CD4-positive, alpha-beta memory T cell (primary cell): ENCODE data around the gene HSPA14. TPM values are rescaled to one million over a fixed set of nuclear protein-coding genes. Genes with fewer than 3 reads are reported as not detected.
A peak's percentile ranks its signal among the peaks of the same experiment; 100 is the strongest.

ENCODE experiments used
- CTCF ChIA-PET: fragments of 350-600 bp; sonication (Branson Sonifier 250); formaldehyde crosslinking; loops from one replicate; lab custom pipeline; 2021; ENCODE audit warnings: inconsistent platforms; ENCODE audit not compliant: partially characterized antibody; lab: Charles Lee
- POLR2A ChIA-PET: fragments of 350-600 bp; sonication (Branson Sonifier 250); formaldehyde crosslinking; loops from one replicate; lab custom pipeline; 2021; ENCODE audit not compliant: partially characterized antibody; lab: Charles Lee
- DNase-seq, 5 donors: peaks; one replicate each; pipeline versions ENCODE4 v3.0.0 to v3.0.0-alpha.2; 2020 to 2022; ENCODE audit warnings: mixed read lengths in 1 of 5
- H3K27ac ChIP-seq: one replicate; pipeline ENCODE4 v1.7.0; 2013; ENCODE audit warnings: low read depth, low read length
- H3K27me3 ChIP-seq: 2 replicates; pipeline ENCODE4 v1.7.0; 2013; ENCODE audit warnings: mild to moderate bottlenecking, low read length, moderate library complexity; ENCODE audit not compliant: insufficient read depth
- H3K36me3 ChIP-seq: 2 replicates; pipeline ENCODE4 v1.7.0; 2013; ENCODE audit warnings: mild to moderate bottlenecking, low read length, moderate library complexity; ENCODE audit not compliant: insufficient read depth
- H3K4me1 ChIP-seq: 2 replicates; pipeline ENCODE4 v1.7.0; 2013; ENCODE audit warnings: mild to moderate bottlenecking, low read length, moderate library complexity; ENCODE audit not compliant: insufficient read depth
- H3K4me3 ChIP-seq, 2 donors: one replicate each; pipeline ENCODE4 v1.7.0; 2013; ENCODE audit warnings: low read length in 2 of 2, mild to moderate bottlenecking in 1 of 2
- H3K9me3 ChIP-seq, 2 donors: one replicate each; pipeline ENCODE4 v1.7.0; 2013; ENCODE audit warnings: low read length in 2 of 2, control low read depth in 1 of 2; ENCODE audit not compliant: control insufficient read depth in 1 of 2
- H3K27ac Mint-ChIP-seq, 7 donors: one replicate each; pipeline ENCODE4 v1.8.0; 2020 to 2021; ENCODE audit warnings: mixed read lengths in 7 of 7, mild to moderate bottlenecking in 6 of 7, inconsistent platforms in 3 of 7, moderate library complexity in 3 of 7
- H3K27me3 Mint-ChIP-seq, 2 donors: one replicate each; pipeline ENCODE4 v1.8.0; 2020 to 2021; ENCODE audit warnings: mixed read lengths in 2 of 2
- H3K36me3 Mint-ChIP-seq, 2 donors: one replicate each; pipeline ENCODE4 v1.8.0; 2020 to 2021; ENCODE audit warnings: mixed read lengths in 2 of 2, inconsistent platforms in 1 of 2, mild to moderate bottlenecking in 1 of 2
- H3K4me1 Mint-ChIP-seq, 4 donors: one replicate each; pipeline ENCODE4 v1.8.0; 2020 to 2021; ENCODE audit warnings: mixed read lengths in 4 of 4, mild to moderate bottlenecking in 1 of 4
- H3K4me3 Mint-ChIP-seq, 8 donors: one replicate each; pipeline ENCODE4 v1.8.0; 2020 to 2021; ENCODE audit warnings: mixed read lengths in 8 of 8, mild to moderate bottlenecking in 7 of 8, moderate library complexity in 6 of 8, inconsistent platforms in 3 of 8
- H3K9me3 Mint-ChIP-seq, 8 donors: one replicate each; pipeline ENCODE4 v1.8.0; 2020 to 2021; ENCODE audit warnings: mixed read lengths in 8 of 8, mild to moderate bottlenecking in 5 of 8, inconsistent platforms in 3 of 8, moderate library complexity in 1 of 8
- intact Hi-C: fragments of 100-400 bp; cut with micrococcal nuclease; formaldehyde crosslinking; loops from one replicate; pipeline ENCODE4 v1.15.1; 2023
- polyA plus RNA-seq, 2 donors: library from polyadenylated mRNA; unstranded; fragments of 300-500 nt; fragmentation: Illumina TruSeq; gene quantifications; one replicate each; pipeline ENCODE4 v1.2.3, GENCODE V29; 2021
- total RNA-seq, 2 experiments: library from RNA; stranded (reverse); gene quantifications; one replicate each; pipeline ENCODE4 v1.2.3, GENCODE V29; 2021

HSPA14 gene
- total and polyA plus RNA-seq, 4 experiments from 2014 or later, result 16.0 to 18.7 (median 17.5) TPM

DNA sequence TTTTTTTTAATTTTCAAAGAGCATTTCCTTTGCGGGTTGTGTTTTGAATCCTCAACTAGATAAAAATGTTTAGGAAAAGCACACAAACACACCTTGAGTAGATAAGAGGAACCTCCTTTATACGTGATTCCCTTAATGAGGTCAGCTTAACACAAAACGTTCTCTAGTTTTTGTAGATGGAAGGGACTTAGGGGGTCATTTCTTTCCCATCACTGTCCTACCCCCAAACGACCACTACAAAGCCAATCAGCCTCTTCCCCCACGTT lies 41.8 kb downstream of the HSPA14 start:
- peaks cover 16 to 48% (median 25%) of the 10 kb centered on the region in 4 donors for H3K4me1 Mint-ChIP-seq
- H3K4me3 ChIP-seq, result peak overlapping the region; percentile 40 to 88
- no peaks in the 10 kb centered on the region for H3K9me3 ChIP-seq
- ChIA-PET CTCF (interaction anchor here (1.2 to 1.6 kb wide), 2 partner anchors 9 to 26 kb away, joined by 3 read pairs; no protein-coding TSS in a partner anchor), POLR2A (interaction anchor here (1.0 to 3.6 kb wide), 6 partner anchors 14 to 1577 kb away, joined by 3 to 56 read pairs (median 6); partner anchors contain the start of genes CDNF, DCLRE1C, HSPA14 and MSANTD7)
- no peaks in the 10 kb centered on the region for H3K9me3 Mint-ChIP-seq
- peak overlapping the region in 6 of 7 donors; percentile 76 to 94 (median 90) for H3K27ac Mint-ChIP-seq
- H3K4me3 Mint-ChIP-seq, result peak overlapping the region; percentile 89 to 96 (median 92)
- peak in 1 of 5 donors; percentile 6 for DNase-seq
- no peaks in the 10 kb centered on the region for H3K27me3 ChIP-seq
- no peaks in the 10 kb centered on the region for H3K36me3 ChIP-seq
- H3K36me3 Mint-ChIP-seq, result peaks cover 0 to 8% of the 10 kb centered on the region in 2 donors
- intact Hi-C loops, result loop anchor here (2.0 to 5.0 kb wide), 4 partner anchors 25 to 278 kb away; partner anchors contain the start of genes DCLRE1C and RPP38
- peak overlapping the region; percentile 84 for H3K27ac ChIP-seq
- H3K4me1 ChIP-seq, result peaks cover 27% of the 10 kb centered on the region
- no peaks in the 10 kb centered on the region for H3K27me3 Mint-ChIP-seq

DNA sequence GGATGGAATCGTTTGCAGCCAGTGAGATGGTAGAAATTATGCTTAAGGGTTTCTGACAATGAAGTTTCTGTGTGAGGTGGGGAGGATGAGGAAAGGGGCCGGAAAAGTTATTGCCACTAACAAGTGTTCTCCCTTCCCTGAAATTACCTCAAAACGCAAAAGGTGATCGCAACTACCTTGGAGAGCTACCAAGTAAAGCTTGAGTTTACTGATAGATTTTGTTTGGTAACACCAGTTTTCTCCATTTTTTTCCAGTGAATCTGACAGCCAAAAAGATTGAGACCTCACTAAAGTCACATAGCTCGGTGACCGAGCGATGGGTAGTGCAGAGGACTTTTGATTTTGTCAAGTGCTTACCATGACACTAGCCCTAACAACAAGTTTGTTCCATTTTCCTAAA lies 42.1 kb downstream of the HSPA14 start:
- no peak overlapping the region for H3K27ac ChIP-seq
- Mint-ChIP-seq H3K4me3 (peak overlapping the region; percentile 89 to 96 (median 92)), H3K27ac (peak overlapping the region in 5 of 7 donors; percentile 76 to 93 (median 90)), H3K36me3 (peaks cover 0 to 8% of the 10 kb centered on the region in 2 donors), H3K9me3 (no peaks in the 10 kb centered on the region), H3K27me3 (no peaks in the 10 kb centered on the region), H3K4me1 (peaks cover 16 to 48% (median 25%) of the 10 kb centered on the region in 4 donors)
- no peaks in the 10 kb centered on the region for H3K9me3 ChIP-seq
- no peaks in the 10 kb centered on the region for H3K36me3 ChIP-seq
- H3K4me1 ChIP-seq, result peaks cover 27% of the 10 kb centered on the region
- POLR2A ChIA-PET, result interaction anchor here (1.0 to 3.6 kb wide), 3 partner anchors 14 to 297 kb away, joined by 3 to 56 read pairs (median 3); partner anchors contain the start of genes CDNF, HSPA14 and MSANTD7
- intact Hi-C loops, result no loop called here
- CTCF ChIA-PET, result interaction anchor here (1.1 to 1.6 kb wide), 2 partner anchors 23 to 25 kb away, joined by 3 read pairs; no protein-coding TSS in a partner anchor
- H3K4me3 ChIP-seq, result peak overlapping the region in 1 of 2 donors; percentile 88
- H3K27me3 ChIP-seq, result no peaks in the 10 kb centered on the region
- DNase-seq, result no peak

DNA sequence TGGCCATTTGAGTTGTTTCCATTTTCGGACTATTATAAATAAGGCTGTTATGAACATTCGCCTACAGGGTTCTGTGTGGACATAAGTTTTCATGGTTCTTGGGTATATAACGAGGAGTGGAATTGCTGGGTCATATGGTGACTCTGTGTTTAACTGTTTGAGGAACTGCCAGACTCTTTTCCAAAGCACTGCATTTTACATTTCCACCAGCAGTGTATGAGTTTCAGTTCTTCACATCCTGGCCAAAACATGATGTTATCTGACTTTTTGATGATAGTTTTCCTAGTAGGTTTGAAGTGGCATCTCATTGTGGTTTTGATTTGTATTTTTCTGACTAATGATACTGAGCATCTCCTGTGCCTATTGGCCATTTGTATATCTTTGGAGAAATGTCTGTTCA lies 46.0 kb downstream of the HSPA14 start:
- intact Hi-C loops, result no loop called here
- peaks cover 0 to 2% of the 10 kb centered on the region in 2 donors for H3K36me3 Mint-ChIP-seq
- Histone ChIP-seq H3K4me1 (peaks cover 18% of the 10 kb centered on the region), H3K36me3 (no peaks in the 10 kb centered on the region), H3K9me3 (no peaks in the 10 kb centered on the region), H3K4me3 (no peak overlapping the region), H3K27ac (no peak overlapping the region), H3K27me3 (no peaks in the 10 kb centered on the region)
- H3K9me3 Mint-ChIP-seq, result no peaks in the 10 kb centered on the region
- ChIA-PET CTCF (no interaction called here), POLR2A (no interaction called here)
- H3K4me1 Mint-ChIP-seq, result peaks cover 9 to 25% (median 15%) of the 10 kb centered on the region in 4 donors
- H3K27ac Mint-ChIP-seq, result no peak overlapping the region
- H3K27me3 Mint-ChIP-seq, result no peaks in the 10 kb centered on the region
- no peak overlapping the region for H3K4me3 Mint-ChIP-seq
- DNase-seq, result no peak

DNA sequence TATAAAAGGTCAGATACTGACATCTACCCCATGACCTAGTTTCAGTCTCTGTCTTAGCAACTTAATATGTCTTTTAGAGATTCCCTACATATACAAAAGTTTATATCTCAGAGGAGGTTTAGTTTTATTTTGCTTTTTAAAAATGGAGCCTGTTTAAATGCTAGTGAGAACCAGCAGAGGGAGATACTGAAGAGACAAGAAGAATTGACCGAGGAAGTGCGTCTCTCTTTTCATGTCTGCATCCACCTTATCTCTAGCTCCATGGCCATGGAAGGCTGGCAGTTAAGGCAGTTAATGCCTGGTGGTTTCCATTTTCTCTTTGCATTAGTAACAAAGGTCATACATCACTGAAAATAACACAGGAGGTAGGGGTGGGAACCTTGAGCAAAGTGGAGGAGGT lies 51.2 kb downstream of the HSPA14 start:
- peak overlapping the region in 3 of 7 donors; percentile 2 to 49 (median 48) for H3K27ac Mint-ChIP-seq

DNA sequence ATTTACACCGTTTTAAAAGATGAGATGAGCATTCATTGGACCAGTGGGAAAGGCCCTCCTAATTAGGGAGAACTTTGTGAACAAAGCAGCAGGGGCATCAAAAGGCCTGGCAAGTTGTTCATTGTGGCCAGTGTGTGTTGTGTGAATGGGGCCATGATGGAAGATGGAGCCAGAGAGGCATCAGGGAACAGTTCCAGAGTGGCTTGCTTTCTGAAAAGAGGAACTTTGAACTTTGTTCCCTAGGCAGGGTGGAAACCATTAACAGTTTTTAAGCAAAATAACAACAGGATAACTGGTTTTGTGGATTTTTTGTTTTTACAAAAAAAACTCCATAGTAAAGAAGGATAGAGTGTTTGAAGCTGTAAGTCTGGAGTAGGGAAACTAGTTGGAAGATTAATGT lies 53.0 kb downstream of the HSPA14 start:
- Histone ChIP-seq H3K27me3 (no peaks in the 10 kb centered on the region), H3K36me3 (no peaks in the 10 kb centered on the region), H3K27ac (no peak overlapping the region), H3K4me3 (no peak overlapping the region), H3K4me1 (no peaks in the 10 kb centered on the region), H3K9me3 (no peaks in the 10 kb centered on the region)
- no peaks in the 10 kb centered on the region for H3K36me3 Mint-ChIP-seq
- H3K27ac Mint-ChIP-seq, result peak overlapping the region in 1 of 7 donors; percentile 17
- DNase-seq, result no peak
- H3K4me3 Mint-ChIP-seq, result no peak overlapping the region
- H3K27me3 Mint-ChIP-seq, result no peaks in the 10 kb centered on the region
- ChIA-PET CTCF (interaction anchor here (0.9 kb wide), 1 partner anchor 392 kb away, joined by 3 read pairs; no protein-coding TSS in a partner anchor), POLR2A (interaction anchor here (0.6 kb wide), 1 partner anchor 13 kb away, joined by 3 read pairs; the partner anchor contains the start of gene SUV39H2)
- H3K4me1 Mint-ChIP-seq, result peaks cover 3 to 6% (median 6%) of the 10 kb centered on the region in 4 donors
- H3K9me3 Mint-ChIP-seq, result no peaks in the 10 kb centered on the region
- intact Hi-C loops, result no loop called here

More for the DNA sequence above, 51.2 kb downstream of the HSPA14 start:
- POLR2A ChIA-PET, result interaction anchor here (1.0 to 1.4 kb wide), 2 partner anchors 11 to 64 kb away, joined by 3 read pairs; partner anchors contain the start of gene SUV39H2
- H3K9me3 Mint-ChIP-seq, result no peaks in the 10 kb centered on the region
- Histone ChIP-seq H3K27ac (no peak overlapping the region), H3K9me3 (no peaks in the 10 kb centered on the region), H3K4me3 (no peak overlapping the region), H3K36me3 (no peaks in the 10 kb centered on the region), H3K27me3 (no peaks in the 10 kb centered on the region), H3K4me1 (peaks cover 3% of the 10 kb centered on the region)
- H3K4me3 Mint-ChIP-seq, result no peak overlapping the region
- no peaks in the 10 kb centered on the region for H3K27me3 Mint-ChIP-seq
- intact Hi-C loops, result no loop called here
- H3K36me3 Mint-ChIP-seq, result no peaks in the 10 kb centered on the region
- peaks cover 3 to 6% (median 6%) of the 10 kb centered on the region in 4 donors for H3K4me1 Mint-ChIP-seq
- DNase-seq, result peak in 2 of 5 donors; percentile 6 to 11
- CTCF ChIA-PET, result interaction anchor here (0.7 to 2.4 kb wide), 10 partner anchors 10 to 692 kb away, joined by 3 to 14 read pairs (median 4); partner anchors contain the start of genes CDNF, HSPA14, MSANTD7 and SUV39H2

DNA sequence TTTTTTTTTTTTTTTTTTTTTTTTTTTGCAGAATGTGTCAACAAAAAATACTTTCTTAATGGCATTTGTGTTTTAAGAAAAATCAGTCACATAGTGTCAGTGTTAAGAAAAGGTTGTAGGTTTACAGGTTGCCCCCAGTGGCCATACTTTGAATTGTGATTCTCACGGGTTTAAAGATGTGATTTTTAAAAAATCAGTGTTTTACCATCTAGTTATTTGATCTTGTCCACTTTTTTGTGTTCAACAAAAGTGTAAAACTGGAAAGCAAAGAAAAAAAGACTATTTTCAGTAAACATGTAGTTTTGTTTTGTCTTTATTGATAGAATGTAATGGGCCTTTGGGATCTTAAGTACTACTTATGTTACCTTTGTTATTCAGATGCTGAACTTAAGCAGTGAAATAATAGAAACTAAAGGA lies 66.2 kb downstream of the HSPA14 start:
- H3K9me3 Mint-ChIP-seq, result peaks cover 0 to 3% (median 0%) of the 10 kb centered on the region in 8 donors

DNA sequence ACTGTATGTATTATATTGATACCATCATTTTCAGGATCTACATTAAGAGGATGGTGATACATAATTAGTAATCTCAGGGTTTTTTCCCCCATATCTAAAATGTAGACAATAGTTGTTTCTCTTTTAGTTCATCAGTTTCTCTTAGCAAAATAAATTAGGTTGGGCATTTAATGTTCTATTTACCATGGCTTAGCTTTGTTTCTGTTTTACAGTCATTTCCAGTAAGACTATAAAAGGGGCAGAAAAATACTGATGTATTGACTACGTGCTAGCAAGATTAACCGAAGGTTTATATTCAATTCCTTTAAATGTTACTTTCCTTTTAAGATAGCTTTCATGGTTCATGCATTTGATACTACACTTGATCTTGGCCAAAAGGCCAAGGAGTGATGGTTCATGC lies 66.8 kb downstream of the HSPA14 start:
- Mint-ChIP-seq H3K27me3 (no peaks in the 10 kb centered on the region), H3K4me1 (peaks cover 6 to 29% (median 9%) of the 10 kb centered on the region in 4 donors), H3K9me3 (peaks cover 0 to 3% (median 0%) of the 10 kb centered on the region in 8 donors), H3K27ac (no peak overlapping the region), H3K36me3 (peaks cover 25 to 27% of the 10 kb centered on the region in 2 donors), H3K4me3 (no peak overlapping the region)
- POLR2A ChIA-PET, result interaction anchor here (2.5 kb wide), 1 partner anchor 26 kb away, joined by 9 read pairs; the partner anchor contains the start of gene SUV39H2
- H3K36me3 ChIP-seq, result peaks cover 21% of the 10 kb centered on the region
- no peak overlapping the region for H3K4me3 ChIP-seq
- no peaks in the 10 kb centered on the region for H3K27me3 ChIP-seq
- H3K4me1 ChIP-seq, result peaks cover 8% of the 10 kb centered on the region
- no peak overlapping the region for H3K27ac ChIP-seq
- intact Hi-C loops, result loop anchor here (2.0 kb wide), 1 partner anchor 26 kb away; the partner anchor contains the start of gene SUV39H2
- CTCF ChIA-PET, result interaction anchor here (0.7 to 3.0 kb wide), 5 partner anchors 15 to 67 kb away, joined by 3 to 13 read pairs (median 4); partner anchors contain the start of genes CDNF and SUV39H2
- DNase-seq, result no peak
- H3K9me3 ChIP-seq, result no peaks in the 10 kb centered on the region

More for the DNA sequence above, 66.2 kb downstream of the HSPA14 start:
- CTCF ChIA-PET, result interaction anchor here (0.7 to 3.0 kb wide), 7 partner anchors 15 to 67 kb away, joined by 3 to 14 read pairs (median 5); partner anchors contain the start of genes CDNF and SUV39H2
- Histone ChIP-seq H3K4me3 (no peak overlapping the region), H3K36me3 (peaks cover 18% of the 10 kb centered on the region), H3K9me3 (no peaks in the 10 kb centered on the region), H3K27ac (no peak overlapping the region), H3K27me3 (no peaks in the 10 kb centered on the region), H3K4me1 (peaks cover 8% of the 10 kb centered on the region)
- POLR2A ChIA-PET, result interaction anchor here (2.5 kb wide), 1 partner anchor 26 kb away, joined by 9 read pairs; the partner anchor contains the start of gene SUV39H2
- H3K36me3 Mint-ChIP-seq, result peaks cover 24 to 25% of the 10 kb centered on the region in 2 donors
- no peak overlapping the region for H3K4me3 Mint-ChIP-seq
- H3K4me1 Mint-ChIP-seq, result peaks cover 6 to 29% (median 9%) of the 10 kb centered on the region in 4 donors
- H3K27ac Mint-ChIP-seq, result peak overlapping the region in 1 of 7 donors; percentile 43
- no peaks in the 10 kb centered on the region for H3K27me3 Mint-ChIP-seq
- intact Hi-C loops, result loop anchor here (2.0 kb wide), 1 partner anchor 26 kb away; the partner anchor contains the start of gene SUV39H2
- peak in 4 of 5 donors; percentile 36 to 47 (median 42) for DNase-seq
